Measurements from ENCODE around the gene HHAT.

Gene HHAT

DNA sequence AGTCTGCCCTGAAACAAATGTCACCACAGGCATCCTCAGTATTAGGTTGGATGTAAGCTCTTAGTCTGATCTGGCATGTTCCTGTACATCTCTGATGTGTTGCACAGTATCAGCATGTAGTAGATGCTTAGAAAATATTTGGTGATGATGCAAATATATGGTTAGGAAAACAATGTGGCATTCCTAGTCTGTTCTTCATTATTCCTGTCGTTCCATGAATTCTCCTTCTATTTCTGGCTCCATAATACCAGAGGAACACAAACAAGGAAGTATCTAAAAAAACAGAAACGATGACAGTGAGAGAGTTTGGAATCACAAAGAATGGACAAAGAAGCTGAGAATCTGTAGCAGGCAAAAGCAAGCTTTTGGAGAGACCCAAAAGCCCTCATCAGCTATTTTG lies 236.6 kb downstream of the HHAT start:
- no peak for DNase-seq

DNA sequence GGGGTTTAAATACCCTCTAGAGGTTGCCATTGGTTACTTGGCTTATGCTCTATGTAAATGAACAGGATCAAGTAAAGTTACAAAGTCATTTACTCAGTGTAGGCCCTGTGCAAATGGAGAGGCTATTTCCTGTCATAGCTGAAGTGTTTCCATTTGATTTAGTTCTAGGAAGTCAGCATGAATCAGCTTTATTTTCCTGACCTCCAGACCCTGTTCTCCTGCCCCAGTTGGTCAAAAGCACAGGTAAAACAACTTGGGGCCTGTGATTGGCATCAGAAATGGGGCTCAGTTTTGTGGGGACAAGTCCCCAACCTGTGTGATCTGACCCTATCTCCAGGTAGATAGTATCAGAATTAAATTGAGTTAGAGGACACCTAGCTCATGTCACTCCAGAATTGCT lies 239.9 kb downstream of the HHAT start:
- no peak for DNase-seq

DNA sequence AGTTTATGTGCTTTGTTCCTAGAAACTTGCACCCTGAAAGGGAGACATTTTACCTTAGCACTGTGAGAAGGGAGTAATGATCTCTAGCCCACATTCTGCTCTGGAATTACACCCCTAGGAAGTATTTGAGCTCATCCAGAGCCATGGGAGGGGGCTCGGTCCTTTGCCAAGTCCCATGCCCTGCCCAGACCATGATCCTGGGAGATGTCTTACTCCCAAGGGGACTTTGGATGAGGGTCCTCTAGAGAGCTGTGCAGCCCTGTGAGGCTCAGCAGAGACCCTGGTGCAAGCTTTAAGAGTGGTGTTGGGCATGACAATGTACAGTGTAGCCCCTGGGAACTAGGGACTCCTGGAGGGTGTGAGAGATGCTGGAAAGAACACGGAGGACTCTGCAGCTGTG lies 241.4 kb downstream of the HHAT start:
- DNase-seq: no peak

DNA sequence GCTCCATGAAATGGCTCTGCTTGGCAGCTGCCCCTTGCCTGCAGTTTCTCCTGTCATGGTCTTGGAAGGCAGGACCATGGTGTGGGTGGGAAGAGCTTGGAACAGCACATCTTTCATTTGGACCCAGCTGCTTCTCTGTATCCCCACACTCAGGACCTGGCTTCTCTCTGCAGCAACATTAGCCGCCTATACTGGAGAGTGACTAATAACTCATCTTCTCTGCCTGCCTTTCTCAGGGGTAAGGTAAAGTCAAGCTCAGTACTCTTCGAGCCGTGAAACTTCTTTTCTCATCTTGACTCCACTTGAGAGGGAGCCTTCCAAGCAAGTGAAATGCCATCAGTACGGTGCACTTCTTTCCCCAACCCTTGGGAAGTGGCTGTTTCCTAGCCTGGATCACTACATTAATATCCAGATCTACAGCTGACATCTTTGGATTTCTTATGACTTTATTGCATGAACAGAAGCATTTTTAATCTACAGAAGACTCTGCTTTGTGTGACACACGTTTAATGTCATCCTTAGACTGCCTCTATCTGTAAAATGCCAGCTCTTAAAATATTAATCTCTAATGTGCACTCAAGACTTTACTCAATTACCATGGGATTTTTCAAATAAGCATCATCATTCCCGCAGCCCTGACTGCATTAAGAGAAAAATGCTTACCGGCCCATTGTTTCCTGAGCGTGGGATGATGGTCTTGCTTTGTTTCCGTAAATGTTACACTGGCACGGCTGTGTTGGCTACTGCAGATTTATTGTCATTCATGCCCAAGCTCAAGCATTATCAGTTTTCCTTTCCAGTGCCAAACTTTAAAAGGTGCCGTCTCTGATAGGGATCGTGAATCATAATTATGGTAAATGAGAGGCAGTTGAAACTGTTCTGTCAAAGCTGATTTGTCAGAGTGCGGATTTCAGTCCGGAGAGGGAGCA lies 242.9 kb downstream of the HHAT start:
- DNase-seq: no peak

DNA sequence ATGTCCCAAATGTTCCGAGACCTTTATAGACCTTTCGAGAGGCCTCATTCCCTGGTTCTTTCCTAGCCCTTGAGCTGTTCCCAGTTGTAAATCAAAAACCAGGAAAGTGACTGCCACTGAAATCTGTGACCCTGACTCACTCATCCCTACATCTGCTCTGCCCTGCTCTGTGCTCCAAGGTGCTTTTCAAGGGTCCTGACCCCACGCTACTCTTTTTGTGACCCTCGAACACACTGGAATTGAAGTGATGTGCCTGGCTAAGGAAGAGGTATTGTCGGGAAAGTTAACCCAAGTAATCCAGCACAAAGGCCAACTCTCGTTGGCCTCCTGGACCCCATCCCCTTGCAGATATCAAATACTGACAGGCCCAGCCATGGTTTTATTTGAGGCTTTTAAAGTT lies 244.4 kb downstream of the HHAT start:
- no peak for DNase-seq

DNA sequence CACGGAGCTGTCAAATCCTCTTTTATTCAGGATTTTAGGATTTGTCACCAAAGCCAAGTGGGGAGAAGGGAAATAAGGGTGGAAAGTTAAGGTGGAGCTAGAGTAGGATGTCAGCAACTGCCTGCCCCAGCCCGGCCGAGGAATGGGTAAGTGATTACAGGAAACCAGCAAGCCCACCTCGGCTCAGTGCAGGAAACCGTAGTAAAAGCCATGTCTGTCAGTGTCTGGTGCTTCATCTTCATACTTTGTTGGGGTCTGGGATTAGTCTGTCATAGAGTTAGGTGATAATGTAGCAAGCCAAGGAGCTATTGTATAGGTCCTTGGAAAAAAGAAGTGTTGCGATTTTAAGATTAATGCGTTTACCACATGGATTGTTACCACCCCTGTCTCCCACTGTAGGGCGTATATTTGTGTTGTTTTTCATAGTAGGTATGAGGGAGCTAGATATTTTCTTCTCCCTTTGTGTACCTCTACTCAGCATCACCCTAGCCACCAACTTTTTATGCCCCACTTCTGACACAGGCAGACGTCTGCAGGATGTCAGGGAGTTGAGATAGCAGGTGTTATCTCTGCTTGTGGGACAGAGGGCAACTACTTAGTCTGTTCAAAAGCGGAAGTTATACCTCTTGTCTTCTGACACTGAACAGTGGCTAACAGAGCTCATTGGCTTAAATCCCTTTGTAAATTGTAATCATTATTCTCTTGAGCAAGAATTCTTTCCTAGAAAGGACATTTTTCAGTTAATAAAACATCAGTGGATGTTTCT lies 253.7 kb downstream of the HHAT start:
- DNase-seq: no peak

DNA sequence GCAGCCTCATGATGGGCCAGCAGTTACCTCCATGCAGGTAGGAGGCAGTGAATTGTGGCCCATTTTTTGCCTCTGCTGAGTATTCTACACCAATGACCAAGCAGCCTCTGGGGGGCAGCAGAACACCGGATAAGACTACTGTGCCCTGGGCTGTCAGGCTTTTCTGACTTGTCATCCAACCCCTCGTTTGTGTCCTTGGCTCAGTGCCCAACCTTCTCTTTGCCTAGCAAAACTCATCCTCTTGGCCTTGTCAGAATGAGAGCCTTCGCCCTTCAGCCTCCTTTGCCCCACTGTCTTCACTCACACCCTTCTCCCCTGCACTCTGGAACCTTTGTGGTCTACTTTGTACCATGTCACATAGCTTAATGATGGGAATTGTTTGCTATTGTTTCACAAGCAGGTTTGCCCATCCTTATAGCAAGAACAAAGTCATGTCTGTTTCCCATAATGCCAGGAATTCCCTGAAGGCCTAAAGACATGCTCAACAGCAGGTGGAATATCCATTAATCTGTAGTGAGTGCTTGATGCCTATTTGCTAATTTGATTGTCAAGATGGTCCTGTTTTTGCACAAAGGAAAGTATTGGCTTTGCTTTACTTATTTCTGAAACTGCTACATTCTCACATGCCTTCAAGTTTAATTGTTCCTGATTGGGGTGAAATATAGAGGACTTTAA lies 255.9 kb downstream of the HHAT start:
- peak; percentile 88 for DNase-seq

DNA sequence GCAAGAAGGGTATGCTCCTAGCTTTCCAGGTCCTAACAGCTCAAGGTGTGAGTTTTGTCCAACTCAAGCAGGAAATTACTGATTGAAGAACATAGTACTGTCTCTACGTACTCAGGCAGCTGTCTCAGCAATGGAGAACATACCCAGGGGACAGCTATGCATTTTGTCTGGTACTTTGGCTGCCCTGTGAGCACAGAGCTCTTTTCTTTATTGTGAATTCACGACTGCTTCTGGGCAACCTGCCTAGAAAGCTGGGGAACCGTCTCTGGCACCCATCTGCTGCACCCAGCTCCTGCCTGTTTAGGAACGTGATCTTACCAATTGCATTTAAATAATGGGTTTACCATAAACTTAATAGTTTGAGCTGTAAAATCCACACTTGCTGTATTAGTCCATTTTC lies 258.1 kb downstream of the HHAT start:
- DNase-seq: peak; percentile 35

DNA sequence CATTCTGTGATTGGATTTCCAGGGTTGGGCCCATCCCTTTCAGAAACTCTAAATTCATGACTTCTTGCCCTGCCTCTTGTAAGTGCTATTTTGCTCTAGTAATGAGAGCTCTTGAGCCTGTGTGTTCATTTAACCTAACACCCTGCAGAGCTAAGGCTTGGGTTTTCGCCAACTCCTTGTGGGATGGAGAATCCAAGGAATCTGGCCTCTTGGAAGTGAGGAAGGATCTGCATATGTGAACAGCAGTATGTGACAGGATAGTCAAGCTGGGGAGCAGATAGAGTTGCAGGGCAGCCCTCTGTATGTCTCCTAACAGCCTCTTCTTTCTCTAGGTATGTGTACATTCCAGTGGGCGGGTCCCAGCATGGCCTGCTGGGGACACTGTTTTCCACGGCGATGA lies 258.9 kb downstream of the HHAT start:
- DNase-seq: no peak

DNA sequence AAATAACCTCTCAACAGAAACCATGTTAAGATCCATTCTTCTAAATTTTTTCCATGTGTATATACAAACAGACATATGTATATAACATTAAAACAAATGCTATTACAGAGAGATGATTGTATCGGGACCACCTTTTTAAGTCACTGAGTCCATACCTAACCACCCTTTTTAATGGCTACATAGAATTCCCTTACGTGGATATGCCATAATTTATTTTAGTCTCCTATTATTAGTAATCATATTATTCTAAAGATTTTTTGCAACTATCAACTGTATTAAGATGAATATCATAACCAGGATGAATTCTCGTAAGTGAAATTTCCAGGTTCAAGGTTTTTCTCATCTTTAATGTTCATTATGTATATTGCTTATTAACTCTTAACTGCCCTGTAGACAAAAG lies 259.7 kb downstream of the HHAT start:
- no peak for DNase-seq

DNA sequence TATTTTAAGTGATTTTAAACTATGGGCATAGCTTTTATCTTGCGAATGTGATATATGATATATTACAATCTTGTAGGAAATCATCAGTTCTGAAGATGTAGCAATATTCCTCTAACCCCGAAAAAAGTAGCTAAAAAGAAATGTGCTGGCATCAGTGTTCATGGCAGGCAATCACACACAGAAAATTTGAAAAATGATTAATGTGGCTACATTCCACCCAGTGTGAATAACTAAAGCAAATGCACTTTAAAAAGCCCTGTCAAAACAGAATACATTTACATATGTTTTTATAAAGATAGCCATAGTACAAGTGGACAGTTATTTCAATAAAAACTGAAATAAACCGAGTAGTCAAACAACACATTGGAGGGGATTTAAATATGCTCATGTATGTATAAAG lies 260.2 kb downstream of the HHAT start:
- no peak for DNase-seq

DNA sequence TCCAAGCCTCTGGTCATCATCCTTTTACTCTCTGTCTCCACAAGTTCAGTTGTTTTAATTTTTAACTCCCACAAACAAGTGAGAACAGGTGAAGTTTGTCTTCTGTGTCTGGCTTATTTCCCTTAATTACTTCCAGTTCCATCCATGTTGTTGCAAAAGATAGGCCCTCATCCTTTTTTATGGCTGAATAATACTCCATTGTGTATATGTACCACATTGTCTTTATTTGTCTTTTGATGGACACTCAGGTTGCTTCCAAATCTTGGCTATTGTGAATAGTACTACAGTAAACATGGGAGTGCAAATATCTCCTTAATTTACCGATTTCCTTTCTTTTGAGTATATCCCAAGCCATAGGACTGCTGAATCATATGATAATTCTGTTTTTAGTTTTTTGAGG lies 262.5 kb downstream of the HHAT start:
- no peak for DNase-seq

DNA sequence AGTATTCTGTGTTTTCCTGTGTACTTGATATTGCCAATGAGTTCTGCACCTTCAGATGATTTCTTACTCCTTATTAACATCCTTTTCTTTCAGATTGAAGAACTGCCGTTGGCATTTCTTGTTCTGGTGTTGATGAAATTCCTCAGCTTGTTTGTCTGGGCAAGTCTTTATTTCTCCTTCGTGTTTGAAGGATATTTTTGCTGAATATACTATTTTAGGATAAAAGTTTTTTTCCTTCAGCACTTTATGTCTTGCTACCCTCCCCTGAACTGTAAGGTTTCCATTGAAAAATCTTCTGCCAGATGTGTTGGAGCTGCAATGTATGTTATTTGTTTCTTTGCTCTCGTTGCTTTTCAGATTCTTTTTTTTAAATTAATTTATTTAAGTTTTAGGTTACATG lies 265.9 kb downstream of the HHAT start:
- DNase-seq: no peak

DNA sequence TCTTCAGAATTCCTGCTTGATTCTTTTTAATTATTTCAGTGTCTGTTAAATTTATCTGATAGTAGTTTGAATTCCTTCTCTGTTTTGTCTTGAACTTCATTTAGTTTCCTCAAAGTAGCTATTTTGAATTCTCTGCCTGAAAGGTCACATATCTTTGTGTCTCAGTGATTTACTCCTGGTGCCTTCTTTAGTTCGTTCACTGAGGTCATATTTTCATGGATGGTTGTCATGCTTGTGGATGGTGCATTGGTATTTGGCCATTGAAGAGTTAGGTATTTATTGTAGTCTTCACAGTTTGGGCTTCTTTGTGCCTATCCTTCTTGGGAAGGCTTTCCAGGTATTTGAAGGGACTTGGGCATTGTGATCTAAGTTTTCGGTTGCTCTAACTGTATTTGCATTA lies 267.9 kb downstream of the HHAT start:
- no peak for DNase-seq

DNA sequence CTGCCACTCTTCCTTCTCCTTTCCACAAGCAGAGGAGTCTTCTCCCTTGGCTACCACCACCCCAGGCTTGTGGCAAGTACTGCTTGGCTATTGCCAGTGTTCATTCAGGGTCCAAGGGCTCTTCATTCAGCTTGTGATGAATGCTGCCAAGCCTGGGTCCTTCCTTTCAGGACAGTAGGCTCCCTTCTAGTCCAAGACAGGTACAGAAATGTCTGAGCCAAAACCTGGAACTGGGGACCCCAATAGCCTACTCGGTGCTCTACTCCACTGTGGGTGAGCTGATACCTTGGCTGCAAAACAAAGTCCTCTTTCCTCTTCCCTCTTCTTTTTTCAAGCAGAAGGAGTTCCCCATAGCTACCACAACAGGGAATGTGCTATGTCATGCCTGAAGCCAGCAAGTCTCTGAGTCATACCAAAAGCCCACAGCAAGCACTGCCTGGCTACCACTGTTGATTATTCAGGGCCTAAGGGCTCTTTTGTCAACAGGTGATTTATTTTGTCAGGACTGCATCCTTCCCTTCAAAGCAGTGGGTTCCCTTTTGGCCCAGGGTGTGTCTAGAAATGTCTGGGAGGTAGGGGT lies 268.9 kb downstream of the HHAT start:
- DNase-seq: no peak

DNA sequence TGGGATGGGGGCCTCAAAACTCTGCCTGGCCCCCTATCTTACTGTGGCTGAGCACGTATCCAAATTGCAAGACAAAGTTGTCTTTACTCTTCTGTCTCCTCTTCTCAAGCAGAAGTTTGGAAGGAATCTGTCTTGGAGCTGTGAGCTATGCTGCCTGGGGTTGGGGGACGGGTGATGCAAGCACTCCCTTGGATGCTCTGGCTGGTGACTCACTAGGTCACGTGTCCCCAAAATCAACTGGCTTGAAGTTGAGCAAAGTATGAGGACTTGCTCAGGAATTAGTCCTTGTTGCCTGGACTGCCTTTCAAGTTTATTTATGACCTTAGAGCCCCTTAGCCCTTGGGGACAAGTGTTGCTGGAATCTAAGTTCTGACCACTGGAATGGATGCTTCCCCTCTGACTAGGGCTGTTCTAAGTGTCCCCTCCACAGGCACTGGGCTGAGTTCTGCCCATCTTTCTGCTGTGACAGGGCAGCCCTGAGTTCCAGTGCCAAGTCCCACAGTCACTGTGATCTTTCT lies 269.5 kb downstream of the HHAT start:
- DNase-seq: no peak

DNA sequence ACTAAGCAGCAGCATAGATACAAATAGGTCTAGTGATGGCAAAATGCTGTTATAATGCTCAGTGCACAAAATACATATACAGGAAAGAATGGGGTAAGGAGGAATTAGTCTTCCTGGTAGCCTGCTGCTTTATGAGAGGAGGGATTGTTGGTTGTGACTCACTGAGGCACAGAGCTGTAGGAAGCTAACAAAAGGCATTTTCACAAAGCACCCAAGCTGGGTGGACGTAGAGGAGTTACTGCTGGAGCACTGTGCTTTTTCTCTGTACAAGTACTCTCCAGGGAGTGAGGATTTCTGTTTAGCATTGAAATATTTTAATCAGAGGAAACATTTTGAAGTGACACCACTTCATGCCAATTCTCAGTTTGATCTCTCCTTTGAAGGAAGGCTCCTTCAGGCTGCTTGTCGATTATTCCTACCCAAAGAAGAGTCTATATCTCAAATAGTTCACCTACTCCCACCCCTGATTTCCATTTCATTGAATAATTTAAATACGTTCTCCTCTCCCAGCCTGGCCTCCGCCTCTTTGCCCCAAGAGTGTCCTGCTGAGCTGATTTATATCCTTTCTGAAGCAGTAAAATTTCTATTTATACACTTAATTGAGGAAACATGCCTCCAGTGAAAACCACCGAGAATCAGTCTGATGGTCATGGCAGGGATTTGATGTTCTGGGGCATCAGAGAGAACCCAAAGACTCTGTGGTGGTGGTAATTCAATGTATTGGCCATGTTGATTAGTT lies 271.9 kb downstream of the HHAT start:
- DNase-seq: no peak

DNA sequence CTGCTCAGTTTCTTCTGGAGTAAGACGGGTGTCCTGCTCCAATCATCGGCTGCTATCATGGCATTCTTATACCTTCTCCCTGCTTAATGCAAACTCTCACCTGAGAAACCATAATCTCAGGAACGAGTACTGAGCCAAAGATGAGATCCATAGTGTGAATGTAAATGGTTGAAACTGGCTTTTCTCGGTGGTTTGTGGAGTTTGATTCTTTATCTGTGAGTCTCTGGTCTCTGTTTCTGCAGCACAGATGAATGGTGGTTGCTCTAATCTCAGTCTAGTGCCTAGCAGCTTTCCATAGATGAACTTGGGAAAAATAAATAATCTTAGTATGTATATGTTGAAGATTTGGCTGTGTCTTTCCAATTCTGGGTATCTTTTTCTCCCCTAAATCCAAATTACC lies 274.4 kb downstream of the HHAT start:
- no peak for DNase-seq

DNA sequence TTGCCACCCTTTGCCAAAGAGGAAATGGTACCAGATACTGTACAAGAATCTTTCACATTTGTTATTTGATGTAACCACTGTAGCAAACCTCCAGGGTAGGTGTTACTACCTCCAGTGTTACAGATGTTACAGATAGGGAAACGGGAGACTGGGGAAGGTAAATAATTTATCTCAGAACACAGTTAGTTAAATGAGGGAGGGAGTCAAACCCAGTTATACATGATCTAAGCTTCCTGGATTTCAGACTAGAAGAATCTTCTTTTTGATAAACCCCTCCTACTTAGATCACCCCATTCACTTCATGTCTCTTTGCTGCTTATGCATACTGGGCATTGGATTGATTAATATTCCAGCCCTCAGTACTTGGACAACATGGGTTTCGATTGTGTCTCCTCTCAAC lies 276.4 kb downstream of the HHAT start:
- DNase-seq: no peak

DNA sequence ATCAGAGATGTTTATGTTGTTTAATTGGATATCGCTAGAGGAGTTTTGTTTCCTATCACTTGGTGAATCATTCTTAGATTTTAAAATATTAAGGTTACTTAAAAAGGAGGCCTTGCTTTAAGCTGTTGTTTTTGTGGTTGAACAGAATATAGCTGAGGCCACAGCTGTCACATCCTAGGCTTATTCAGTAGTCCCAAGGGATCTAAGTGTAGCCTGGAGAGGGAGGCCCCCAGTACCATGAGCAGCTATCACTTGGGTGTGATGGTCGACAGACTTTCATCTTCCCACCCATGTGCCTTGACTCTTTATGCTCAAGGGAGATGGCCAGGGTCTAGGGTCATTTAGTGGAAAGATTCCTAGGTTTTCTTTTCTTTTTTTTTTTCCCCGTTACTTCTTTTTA lies 278.7 kb downstream of the HHAT start:
- DNase-seq: no peak

DNA sequence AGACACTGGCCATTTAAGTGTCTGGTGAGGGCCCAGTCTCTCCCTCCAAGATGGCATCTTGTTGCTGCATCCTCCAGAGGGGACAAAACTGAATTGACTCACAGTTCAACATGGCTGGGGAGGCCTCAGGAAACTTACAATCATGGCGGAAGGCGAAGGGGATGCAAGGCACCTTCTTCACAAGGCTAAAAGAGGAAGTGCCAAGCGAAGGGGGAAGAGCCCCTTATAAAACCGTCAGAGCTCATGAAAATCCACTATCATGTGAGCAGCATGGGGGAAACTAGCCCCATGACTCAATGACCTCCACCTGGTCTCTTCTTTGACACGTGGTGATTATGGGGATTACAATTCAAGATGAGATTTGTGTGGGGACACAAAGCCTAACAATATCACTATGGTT lies 280.1 kb downstream of the HHAT start:
- DNase-seq: no peak

DNA sequence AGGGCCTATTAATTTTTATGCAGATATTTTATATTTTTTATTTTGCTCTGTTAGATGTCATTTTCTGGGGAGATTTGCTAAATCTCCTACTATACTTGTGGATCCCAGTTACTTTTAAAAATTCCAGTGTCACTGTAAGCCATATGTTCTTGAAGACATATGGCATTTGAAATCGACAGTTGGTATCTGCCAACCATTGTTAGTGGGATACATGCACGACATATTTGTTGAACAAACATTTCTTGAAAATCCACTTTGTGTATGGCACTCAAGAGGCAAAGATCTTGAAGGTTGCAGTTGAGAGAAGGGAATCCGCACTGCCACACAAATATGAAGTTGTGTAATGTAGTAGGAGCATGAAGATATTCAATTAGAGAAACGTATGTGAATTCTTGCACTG lies 287.7 kb downstream of the HHAT start:
- DNase-seq: no peak
